ENCODE data around the gene PRB2. TPM values are rescaled to one million over a fixed set of nuclear protein-coding genes. Genes with fewer than 3 reads are reported as not detected.
"Not testable (repeated sequence)": the region's sequence is repeated elsewhere in the genome, so short reads cannot be mapped to it uniquely, and the experiment has no call there.

The PRB2 gene
- total RNA-seq, 1 experiment from 2014 or later: not detected

DNA sequence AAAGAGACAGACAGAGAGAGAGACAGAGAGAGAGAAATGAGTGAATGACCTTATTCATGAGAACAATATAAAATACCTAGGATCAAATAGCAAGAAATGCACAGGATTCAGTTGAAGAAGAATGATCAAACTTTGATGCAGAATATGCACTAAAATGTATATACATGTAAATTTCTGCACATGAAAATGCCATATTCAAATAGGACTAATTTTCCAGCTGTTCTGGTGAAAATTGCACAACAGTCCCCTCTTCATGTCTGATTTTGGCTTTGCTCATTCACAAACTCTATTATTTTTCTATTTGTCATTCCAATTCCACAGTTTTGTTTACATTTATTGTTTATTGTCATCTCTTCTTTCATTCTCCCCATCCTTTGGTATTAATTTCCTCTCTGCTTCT is 34.2 kb downstream of the PRB2 start:
- no peaks in the 10 kb centered on the region for H3K27me3 ChIP-seq (ENCODE audit: control insufficient read depth, insufficient read depth, low read length)
- DNase-seq (ENCODE audit: low read depth, low spot score) (no peak), ATAC-seq (no peak)
- ChIA-PET POLR2A (no interaction called here), CTCF (no interaction called here)
- no TSS peak for BruUV-seq (replicated peaks)
- no peaks in the 10 kb centered on the region for H3K4me1 ChIP-seq (ENCODE audit: control insufficient read depth, insufficient read depth, low read length)
- no peak overlapping the region for H3K27ac ChIP-seq (ENCODE audit: low read length)
- in situ Hi-C loops (cut with HindIII; ENCODE audit: low pct_unique_long_range_greater_than_20kb, low sequenced_read_pairs): no loop called here
- no peaks in the 10 kb centered on the region for H3K36me3 ChIP-seq (ENCODE audit: control insufficient read depth, insufficient read depth, low read length)
- H3K4me3 ChIP-seq (ENCODE audit: low read depth in 2 of 2, low read length in 2 of 2): no peak overlapping the region
- intact Hi-C loops (cut with micrococcal nuclease; ENCODE audit: unreplicated experiment): no loop called here
- TF ChIP-seq, protein P1, sequence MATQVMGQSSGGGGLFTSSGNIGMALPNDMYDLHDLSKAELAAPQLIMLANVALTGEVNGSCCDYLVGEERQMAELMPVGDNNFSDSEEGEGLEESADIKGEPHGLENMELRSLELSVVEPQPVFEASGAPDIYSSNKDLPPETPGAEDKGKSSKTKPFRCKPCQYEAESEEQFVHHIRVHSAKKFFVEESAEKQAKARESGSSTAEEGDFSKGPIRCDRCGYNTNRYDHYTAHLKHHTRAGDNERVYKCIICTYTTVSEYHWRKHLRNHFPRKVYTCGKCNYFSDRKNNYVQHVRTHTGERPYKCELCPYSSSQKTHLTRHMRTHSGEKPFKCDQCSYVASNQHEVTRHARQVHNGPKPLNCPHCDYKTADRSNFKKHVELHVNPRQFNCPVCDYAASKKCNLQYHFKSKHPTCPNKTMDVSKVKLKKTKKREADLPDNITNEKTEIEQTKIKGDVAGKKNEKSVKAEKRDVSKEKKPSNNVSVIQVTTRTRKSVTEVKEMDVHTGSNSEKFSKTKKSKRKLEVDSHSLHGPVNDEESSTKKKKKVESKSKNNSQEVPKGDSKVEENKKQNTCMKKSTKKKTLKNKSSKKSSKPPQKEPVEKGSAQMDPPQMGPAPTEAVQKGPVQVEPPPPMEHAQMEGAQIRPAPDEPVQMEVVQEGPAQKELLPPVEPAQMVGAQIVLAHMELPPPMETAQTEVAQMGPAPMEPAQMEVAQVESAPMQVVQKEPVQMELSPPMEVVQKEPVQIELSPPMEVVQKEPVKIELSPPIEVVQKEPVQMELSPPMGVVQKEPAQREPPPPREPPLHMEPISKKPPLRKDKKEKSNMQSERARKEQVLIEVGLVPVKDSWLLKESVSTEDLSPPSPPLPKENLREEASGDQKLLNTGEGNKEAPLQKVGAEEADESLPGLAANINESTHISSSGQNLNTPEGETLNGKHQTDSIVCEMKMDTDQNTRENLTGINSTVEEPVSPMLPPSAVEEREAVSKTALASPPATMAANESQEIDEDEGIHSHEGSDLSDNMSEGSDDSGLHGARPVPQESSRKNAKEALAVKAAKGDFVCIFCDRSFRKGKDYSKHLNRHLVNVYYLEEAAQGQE (IDR thresholded peaks at IDR 0.05; ENCODE audit: insufficient read depth in 1 of 2, low read depth in 2 of 2, low read length in 1 of 2): no peak
- TF ChIP-seq, protein P2, sequence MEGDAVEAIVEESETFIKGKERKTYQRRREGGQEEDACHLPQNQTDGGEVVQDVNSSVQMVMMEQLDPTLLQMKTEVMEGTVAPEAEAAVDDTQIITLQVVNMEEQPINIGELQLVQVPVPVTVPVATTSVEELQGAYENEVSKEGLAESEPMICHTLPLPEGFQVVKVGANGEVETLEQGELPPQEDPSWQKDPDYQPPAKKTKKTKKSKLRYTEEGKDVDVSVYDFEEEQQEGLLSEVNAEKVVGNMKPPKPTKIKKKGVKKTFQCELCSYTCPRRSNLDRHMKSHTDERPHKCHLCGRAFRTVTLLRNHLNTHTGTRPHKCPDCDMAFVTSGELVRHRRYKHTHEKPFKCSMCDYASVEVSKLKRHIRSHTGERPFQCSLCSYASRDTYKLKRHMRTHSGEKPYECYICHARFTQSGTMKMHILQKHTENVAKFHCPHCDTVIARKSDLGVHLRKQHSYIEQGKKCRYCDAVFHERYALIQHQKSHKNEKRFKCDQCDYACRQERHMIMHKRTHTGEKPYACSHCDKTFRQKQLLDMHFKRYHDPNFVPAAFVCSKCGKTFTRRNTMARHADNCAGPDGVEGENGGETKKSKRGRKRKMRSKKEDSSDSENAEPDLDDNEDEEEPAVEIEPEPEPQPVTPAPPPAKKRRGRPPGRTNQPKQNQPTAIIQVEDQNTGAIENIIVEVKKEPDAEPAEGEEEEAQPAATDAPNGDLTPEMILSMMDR (IDR thresholded peaks at IDR 0.05): no peak
- TF ChIP-seq TCF7L2 (IDR thresholded peaks at IDR 0.05; ENCODE audit: low read depth, low read length) (no peak), POLR2AphosphoS5 (IDR thresholded peaks at IDR 0.05; ENCODE audit: low read depth, low read length) (no peak), SIN3A (IDR thresholded peaks at IDR 0.05; ENCODE audit: borderline replicate concordance, insufficient read depth, low read depth, low read length) (no peak)
- no peaks in the 10 kb centered on the region for H3K9me3 ChIP-seq (ENCODE audit: control insufficient read depth, insufficient read depth, low read depth, low read length)

DNA sequence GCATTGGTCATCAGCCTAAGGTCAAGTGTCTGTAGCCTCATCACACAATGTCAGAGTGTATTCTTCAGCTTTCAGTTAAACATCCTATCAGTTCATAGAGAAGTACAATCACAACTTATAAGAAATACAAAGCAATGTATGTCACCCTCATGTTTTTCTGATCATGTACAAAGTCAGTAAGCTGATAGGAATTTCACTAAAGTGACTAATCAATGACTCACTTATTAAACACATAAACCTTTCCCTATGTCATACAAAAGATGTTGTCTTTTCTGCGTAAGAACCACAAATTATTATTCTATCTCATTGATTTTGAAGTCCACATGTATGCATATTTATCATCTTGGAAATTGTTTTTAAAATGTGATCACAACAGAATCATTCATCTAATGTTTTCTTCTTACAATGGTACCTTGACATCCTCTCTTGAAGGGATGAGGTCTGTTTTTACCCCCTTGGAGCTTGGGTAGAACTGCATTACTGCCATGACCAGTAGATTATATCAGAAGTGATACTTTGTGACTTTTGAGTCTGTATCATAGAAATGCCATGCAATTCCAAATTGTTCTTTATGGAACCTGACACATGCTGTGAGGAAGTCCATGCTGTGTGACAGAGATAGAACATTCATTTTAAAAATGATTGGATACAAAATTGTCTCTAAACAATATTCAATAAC is 35.0 kb downstream of the PRB2 start:
- POLR2A ChIA-PET; intact Hi-C loops (cut with micrococcal nuclease; ENCODE audit: unreplicated experiment); H3K36me3 ChIP-seq (ENCODE audit: control insufficient read depth, insufficient read depth, low read length); ATAC-seq; H3K27me3 ChIP-seq (ENCODE audit: control insufficient read depth, insufficient read depth, low read length); H3K27ac ChIP-seq (ENCODE audit: low read length); H3K4me3 ChIP-seq (ENCODE audit: low read depth in 2 of 2, low read length in 2 of 2); H3K9me3 ChIP-seq (ENCODE audit: control insufficient read depth, insufficient read depth, low read depth, low read length); in situ Hi-C loops (cut with HindIII; ENCODE audit: low pct_unique_long_range_greater_than_20kb, low sequenced_read_pairs); CTCF ChIA-PET; H3K4me1 ChIP-seq (ENCODE audit: control insufficient read depth, insufficient read depth, low read length); BruUV-seq (replicated peaks): not testable (repeated sequence)
- peak; percentile 18 for DNase-seq (ENCODE audit: low read depth, low spot score)

DNA sequence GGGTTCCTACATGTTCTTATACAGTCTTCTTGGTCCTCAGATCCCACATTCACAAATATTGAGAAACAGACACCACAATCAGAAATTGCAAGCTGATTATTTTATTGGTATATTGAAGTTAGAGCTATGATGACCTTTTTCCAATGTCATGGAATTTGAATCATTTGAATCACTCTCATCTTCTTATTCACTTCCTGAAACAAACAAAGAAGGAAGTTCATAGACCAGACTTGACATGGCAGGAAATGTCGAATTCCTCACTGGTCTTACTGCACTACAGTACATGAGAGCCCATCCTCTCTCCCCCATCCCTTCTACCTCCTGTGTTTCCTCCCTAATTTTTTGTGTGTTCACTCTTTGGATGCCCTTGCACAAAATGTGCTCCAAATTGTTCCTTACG is 43.6 kb downstream of the PRB2 start:
- H3K9me3 ChIP-seq (ENCODE audit: control insufficient read depth, insufficient read depth, low read depth, low read length); POLR2A ChIA-PET; H3K27me3 ChIP-seq (ENCODE audit: control insufficient read depth, insufficient read depth, low read length); H3K36me3 ChIP-seq (ENCODE audit: control insufficient read depth, insufficient read depth, low read length); H3K4me3 ChIP-seq (ENCODE audit: low read depth in 2 of 2, low read length in 2 of 2); H3K4me1 ChIP-seq (ENCODE audit: control insufficient read depth, insufficient read depth, low read length); H3K27ac ChIP-seq (ENCODE audit: low read length); DNase-seq (ENCODE audit: low read depth, low spot score); in situ Hi-C loops (cut with HindIII; ENCODE audit: low pct_unique_long_range_greater_than_20kb, low sequenced_read_pairs); intact Hi-C loops (cut with micrococcal nuclease; ENCODE audit: unreplicated experiment); ATAC-seq; CTCF ChIA-PET; BruUV-seq (replicated peaks): not testable (repeated sequence)

Data from Panc1 (cell line).